Hematopoietic multipotent progenitor cell treated with erythropoietin and hydrocortisone succinate and interleukin-3 and kit ligand, for 8 days (in vitro differentiated cells): ENCODE results near the gene ADPRH.
"Not testable (repeated sequence)": the region's sequence is repeated elsewhere in the genome, so short reads cannot be mapped to it uniquely, and the experiment has no call there.

Experiments
- DNase-seq: peaks from one replicate; pipeline ENCODE4 v3.0.0-alpha.2; 2015

ADPRH gene

GRCh38 chr3:119560160-119560559 lies 19.1 kb upstream of the ADPRH start:
- no peak for DNase-seq

- DNase-seq = no peak
Observed at GRCh38 chr3:119562307-119562961, 16.9 kb upstream of the ADPRH start.

GRCh38 chr3:119563334-119563733 lies 16.0 kb upstream of the ADPRH start:
- not testable (repeated sequence) for DNase-seq

GRCh38 chr3:119569156-119569555 lies 10.1 kb upstream of the ADPRH start:
- no peak for DNase-seq

- DNase-seq = no peak
Observed at GRCh38 chr3:119570229-119570628, 9.1 kb upstream of the ADPRH start.

- DNase-seq = no peak
Observed at GRCh38 chr3:119571230-119571629, 8.1 kb upstream of the ADPRH start.

- no peak for DNase-seq
Observed at GRCh38 chr3:119571688-119572087, 7.6 kb upstream of the ADPRH start.

GRCh38 chr3:119575507-119575906 lies 3.8 kb upstream of the ADPRH start:
- DNase-seq = no peak

- peak; percentile 32 for DNase-seq
Observed at GRCh38 chr3:119580067-119580760, 922 bp downstream of the ADPRH start.

GRCh38 chr3:119582178-119582577 lies 2.9 kb downstream of the ADPRH start:
- no peak for DNase-seq

- no peak for DNase-seq
Observed at GRCh38 chr3:119585208-119585607, 5.9 kb downstream of the ADPRH start.

- DNase-seq = no peak
Observed at GRCh38 chr3:119585856-119586570, 6.7 kb downstream of the ADPRH start.

GRCh38 chr3:119586733-119587172 lies 7.5 kb downstream of the ADPRH start:
- no peak for DNase-seq

- DNase-seq = no peak
Observed at GRCh38 chr3:119588112-119588511, 8.8 kb downstream of the ADPRH start.

- DNase-seq = no peak
Observed at GRCh38 chr3:119589102-119589773, 9.9 kb downstream of the ADPRH start.

GRCh38 chr3:119590706-119591105 lies 11.4 kb downstream of the ADPRH start:
- DNase-seq = no peak

GRCh38 chr3:119592861-119593260 lies 13.6 kb downstream of the ADPRH start:
- DNase-seq = no peak

GRCh38 chr3:119594066-119594465 lies 14.8 kb downstream of the ADPRH start:
- no peak for DNase-seq

- DNase-seq = not testable (repeated sequence)
Observed at GRCh38 chr3:119594929-119595328, 15.6 kb downstream of the ADPRH start.

- DNase-seq = no peak
Observed at GRCh38 chr3:119595639-119596334, 16.5 kb downstream of the ADPRH start.

- no peak for DNase-seq
Observed at GRCh38 chr3:119596398-119596797, 17.1 kb downstream of the ADPRH start.

- DNase-seq = no peak
Observed at GRCh38 chr3:119597548-119598288, 18.4 kb downstream of the ADPRH start, which contains the start of gene PLA1A. Gene PLA1A, plus strand, starts transcription at chr3:119597885. Its CDS starts 29 bp downstream, at chr3:119597914.
